Measurements from ENCODE around the gene CERKL. TPM values are rescaled to one million over a fixed set of nuclear protein-coding genes. Genes with fewer than 3 reads are reported as not detected.

CERKL gene
- total RNA-seq, 1 donor: under 0.01 TPM

GRCh38 chr2:181500201-181500600, 156.7 kb downstream of the CERKL start:
- no peak overlapping the region for H3K4me3 ChIP-seq (ENCODE audit: low read depth, low read length)
- DNase-seq (ENCODE audit: low read depth): no peak
- no peak for TF ChIP-seq CTCF (IDR thresholded peaks at IDR 0.05; ENCODE audit: insufficient read depth, low read depth, low read length)

- H3K4me3 ChIP-seq (ENCODE audit: low read depth, low read length): no peak overlapping the region
- no peak for DNase-seq (ENCODE audit: low read depth)
- no peak for TF ChIP-seq CTCF (IDR thresholded peaks at IDR 0.05; ENCODE audit: insufficient read depth, low read depth, low read length)
Observed at GRCh38 chr2:181499231-181499630, 157.7 kb downstream of the CERKL start.

Other genes starting within 250 kb of the CERKL start
- gene ITGA4, start 199.7 kb downstream of the CERKL start, total RNA-seq: 132 and 145 TPM in 2 replicates
- gene NEUROD1, start 23.4 kb upstream of the CERKL start, total RNA-seq: not detected in 2 replicates
- gene ITPRID2, start 234.6 kb upstream of the CERKL start, total RNA-seq: 213 and 301 TPM in 2 replicates